HG03025 (cell line): ENCODE measurements around the gene OVAAL.
A peak's percentile ranks its signal among the peaks of the same experiment; 100 is the strongest.

Source experiments
- ATAC-seq: cut with Tn5 transposase; IDR thresholded peaks from one replicate; pipeline ENCODE4 v1.9.1; 2021; ENCODE audit warnings: mild to moderate bottlenecking, moderate library complexity; ENCODE audit not compliant: unreplicated experiment, low FRiP score

OVAAL gene

DNA sequence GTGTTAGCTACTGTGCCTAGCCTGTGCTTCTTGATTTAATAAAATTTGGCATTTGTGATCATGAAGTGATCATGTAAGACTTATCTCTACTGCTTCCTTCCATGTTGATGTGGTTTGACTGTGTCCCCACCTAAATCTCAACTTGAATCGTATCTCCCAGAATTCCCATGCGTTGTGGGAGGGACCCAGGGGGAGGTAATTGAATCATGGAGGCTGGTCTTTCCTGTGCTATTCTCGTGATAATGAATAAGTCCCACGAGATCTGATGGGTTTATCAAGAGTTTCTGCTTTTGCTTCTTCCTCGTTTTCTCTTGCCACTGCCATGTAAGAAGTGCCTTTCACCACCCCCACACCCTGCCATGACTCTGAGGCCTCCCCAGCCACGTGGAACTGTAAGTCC lies at the start of gene OVAAL:
Gene OVAAL (plus strand): TSS at position 301 of the 400 bp plus-strand sequence.
- ATAC-seq = no peak

DNA sequence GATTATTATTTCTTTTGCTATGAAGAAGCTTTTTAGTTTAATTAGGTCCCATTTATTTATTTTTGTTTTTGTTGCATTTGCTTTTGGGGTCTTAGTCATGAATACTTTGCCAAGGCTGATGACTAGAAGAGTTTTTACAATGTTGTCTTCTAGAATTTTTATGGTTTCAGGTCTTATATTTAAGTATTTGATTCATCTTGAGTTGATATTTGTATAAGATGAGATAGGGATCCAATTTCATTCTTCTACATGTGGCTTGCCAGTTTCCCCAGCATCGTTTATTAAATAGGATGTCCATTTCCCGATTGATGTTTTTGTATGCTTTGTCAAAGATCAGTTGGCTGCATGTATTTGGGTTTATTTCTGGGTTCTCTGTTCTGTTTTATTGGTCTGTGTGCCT lies 47.9 kb upstream of the OVAAL start:
- ATAC-seq = no peak

DNA sequence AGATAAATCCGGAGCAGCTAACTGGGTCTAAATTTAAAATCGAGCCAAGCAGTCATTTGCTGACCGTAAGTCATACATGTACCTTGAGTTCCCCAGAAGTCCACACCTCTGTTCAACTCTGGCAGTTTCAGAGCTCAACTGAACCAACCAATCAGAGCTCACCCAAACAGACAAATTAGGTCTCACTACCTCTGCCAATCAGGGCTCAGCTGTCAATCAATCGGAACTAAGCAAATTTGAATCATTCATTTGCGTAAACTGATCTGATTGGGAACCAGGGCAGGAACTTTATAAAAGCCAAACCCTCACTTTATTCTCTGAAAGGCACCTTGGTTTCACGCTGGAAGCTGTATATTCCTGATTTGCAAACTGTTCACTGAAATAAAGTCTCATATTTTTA lies 45.2 kb upstream of the OVAAL start:
- ATAC-seq = no peak

DNA sequence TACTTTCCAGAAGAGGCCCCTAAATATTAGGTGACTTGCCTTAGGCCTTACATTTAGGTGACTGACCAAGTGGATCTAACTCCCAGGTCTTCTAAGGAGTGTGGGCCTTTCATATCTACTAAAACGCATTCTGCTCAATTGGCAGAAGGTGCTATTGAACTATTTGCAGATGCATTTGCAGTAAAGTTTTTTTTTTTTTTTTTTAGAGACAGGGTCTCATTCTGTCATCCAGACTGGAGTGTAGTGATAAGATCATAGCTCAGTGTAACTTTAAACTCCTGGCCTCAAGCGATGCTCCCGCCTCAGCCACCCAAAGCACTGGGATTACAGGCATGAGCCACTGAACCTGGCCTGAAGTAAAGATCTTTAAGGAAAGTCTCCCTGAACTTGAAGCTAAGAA lies 43.4 kb upstream of the OVAAL start:
- no peak for ATAC-seq

DNA sequence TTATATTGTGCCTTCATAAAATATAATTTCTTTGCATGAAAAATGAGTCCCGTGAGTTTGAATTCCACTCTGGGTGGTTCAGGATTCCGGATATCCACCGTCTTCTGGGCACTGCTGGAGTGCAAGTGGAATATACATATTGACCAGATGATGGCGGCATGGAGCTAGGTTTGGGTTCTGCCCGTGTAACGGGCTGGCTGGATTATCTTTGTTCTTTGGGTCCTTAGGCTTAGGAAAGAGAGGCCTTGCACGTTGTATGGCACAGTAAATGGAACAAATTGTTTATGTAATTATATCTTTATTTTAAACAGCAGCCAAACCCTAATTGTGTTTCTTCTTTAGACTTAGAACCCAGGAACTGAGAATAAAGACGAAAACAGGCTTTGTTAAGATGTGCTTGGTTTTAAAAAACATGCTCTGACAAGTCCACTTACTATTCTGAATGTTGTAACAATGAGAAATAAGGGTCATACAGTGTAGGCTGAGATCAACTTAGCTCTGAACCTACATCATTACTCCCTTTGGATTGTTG lies 42.8 kb upstream of the OVAAL start:
- ATAC-seq = peak; percentile 72

DNA sequence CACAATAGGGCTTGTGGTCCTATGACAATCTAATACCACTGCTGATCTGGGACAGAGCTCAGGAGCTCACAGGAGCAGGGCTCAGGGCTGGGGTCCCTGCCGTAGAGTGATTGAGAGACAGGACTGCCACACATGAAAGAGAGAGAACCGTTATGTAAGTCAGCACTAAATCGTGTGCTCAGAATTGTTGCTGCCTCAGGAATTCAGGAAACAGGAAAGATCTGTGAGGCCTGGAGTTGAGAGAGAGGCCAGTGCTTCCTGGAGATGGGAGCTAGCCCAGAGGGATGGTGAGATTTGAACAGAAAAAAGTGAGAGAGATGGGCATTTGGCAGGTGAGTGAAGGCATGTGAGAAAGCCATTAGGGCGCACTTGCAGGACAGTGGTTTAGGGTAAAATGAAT lies 38.9 kb upstream of the OVAAL start:
- ATAC-seq = no peak

DNA sequence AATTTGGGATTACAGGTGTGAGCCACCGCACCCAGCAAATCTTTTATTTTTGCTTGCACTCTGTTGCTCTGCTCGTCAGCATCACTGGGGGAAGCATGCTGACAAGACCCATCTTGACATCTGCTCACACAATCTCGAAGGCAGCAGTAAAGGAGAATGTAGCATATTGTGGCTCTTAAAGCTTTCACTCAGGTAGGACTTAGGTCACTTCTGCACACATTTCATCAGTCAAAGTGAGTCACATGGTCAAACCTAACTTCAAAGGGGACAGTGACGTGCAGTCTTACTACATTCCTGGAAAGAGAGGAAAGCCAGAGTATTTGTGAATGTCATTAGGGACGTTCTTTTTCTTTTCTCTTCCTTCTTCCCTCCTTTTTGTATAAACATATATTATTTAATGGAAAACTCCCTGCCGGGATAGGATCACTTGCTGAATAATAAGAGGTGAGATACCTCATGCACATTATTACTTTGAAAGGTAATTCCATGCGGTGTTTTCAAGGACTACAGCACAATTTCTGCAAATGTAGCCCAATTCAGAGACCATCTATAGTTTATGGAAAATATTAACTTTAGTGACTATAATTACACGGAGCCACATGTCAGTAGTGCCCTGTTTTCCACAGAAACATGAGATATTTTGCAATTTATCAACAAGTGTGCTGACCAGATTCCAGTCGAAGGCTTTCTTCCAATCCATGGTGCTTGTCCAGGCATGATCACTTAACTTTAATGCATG lies 37.1 kb upstream of the OVAAL start:
- no peak for ATAC-seq

DNA sequence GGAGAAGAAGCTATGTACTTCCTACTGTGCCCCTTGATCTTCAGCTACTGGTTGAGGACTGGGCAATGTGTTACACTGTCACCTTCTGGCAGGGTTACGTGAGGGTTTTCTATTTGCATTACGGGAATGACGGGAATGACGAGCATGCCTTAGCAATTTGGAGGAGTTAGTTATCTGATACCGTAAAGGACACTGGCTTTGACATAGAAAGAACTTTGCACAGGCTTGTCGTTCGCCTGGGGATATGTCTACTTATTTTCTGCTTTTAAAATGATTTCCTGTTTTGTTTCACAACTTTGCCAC lies 36.6 kb upstream of the OVAAL start:
- no peak for ATAC-seq

GRCh38 chr1:180524160-180524914 lies 34.4 kb upstream of the OVAAL start:
- ATAC-seq = no peak

GRCh38 chr1:180524915-180525714 lies 33.6 kb upstream of the OVAAL start:
- no peak for ATAC-seq

DNA sequence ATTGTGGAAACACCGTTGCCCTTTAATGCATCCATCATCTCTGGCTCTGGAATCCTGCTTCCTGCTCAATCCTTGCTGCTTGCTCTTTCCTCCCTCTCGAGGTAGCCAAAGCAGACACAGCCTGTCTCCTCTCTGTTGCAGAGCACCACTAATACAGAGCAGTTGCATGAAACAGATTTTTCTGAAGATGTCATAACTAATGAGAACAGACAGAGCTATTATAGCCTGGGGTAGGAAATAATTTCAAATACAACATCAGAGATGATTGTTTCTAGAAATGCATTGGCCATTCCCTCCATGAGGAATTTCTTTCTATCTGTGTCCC lies 33.1 kb upstream of the OVAAL start:
- ATAC-seq = no peak

GRCh38 chr1:180527101-180527669 lies 31.6 kb upstream of the OVAAL start:
- ATAC-seq = no peak

DNA sequence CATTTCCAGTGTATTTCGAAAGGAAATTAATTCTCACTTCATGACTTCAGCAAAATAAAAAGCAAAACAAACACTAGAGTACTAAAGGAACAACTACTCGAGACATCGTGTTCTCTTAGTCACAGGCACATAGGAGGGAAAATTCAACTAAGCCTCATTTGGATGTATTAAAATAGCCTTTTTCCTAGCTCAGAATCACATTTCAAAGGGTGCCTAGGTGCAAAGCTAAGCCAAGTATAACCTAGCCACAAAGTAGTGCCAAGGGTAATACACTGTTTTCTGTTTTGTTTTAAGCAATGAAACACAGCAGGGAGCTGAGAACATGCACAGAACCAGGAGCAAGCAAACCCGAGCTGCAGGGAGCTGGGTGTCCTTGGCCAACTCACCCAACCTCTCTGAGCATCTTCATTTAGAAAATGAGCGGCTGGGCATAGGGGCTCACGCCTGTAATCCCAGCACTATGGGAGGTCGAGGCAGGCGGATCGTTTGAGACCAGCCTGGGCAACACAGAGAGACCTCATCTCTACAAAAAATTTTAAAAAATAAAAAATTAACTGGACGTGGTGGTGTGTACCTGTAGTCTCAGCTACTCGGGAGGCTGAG lies 29.8 kb upstream of the OVAAL start:
- ATAC-seq = no peak

DNA sequence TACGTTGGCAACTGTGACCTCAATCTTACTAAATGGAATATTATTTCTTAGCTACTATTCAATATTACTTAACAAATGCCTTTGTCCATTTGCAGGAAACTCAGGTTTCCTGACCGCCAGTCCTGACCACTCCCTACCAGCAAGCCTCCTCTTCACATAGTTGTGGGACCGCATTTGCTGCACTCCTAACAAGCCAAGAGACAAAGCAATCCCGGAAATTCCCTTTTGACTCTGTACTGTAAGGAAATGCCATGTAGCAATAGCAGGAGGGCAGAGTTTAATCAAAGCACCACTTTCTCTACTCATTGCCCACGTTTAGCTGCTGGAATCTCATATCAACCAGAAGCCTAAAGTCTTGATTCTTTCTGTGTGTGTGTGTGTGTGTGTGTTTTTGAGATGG lies 28.3 kb upstream of the OVAAL start:
- no peak for ATAC-seq

- ATAC-seq = no peak
Measured at GRCh38 chr1:180532854-180533253, 25.9 kb upstream of the OVAAL start.

DNA sequence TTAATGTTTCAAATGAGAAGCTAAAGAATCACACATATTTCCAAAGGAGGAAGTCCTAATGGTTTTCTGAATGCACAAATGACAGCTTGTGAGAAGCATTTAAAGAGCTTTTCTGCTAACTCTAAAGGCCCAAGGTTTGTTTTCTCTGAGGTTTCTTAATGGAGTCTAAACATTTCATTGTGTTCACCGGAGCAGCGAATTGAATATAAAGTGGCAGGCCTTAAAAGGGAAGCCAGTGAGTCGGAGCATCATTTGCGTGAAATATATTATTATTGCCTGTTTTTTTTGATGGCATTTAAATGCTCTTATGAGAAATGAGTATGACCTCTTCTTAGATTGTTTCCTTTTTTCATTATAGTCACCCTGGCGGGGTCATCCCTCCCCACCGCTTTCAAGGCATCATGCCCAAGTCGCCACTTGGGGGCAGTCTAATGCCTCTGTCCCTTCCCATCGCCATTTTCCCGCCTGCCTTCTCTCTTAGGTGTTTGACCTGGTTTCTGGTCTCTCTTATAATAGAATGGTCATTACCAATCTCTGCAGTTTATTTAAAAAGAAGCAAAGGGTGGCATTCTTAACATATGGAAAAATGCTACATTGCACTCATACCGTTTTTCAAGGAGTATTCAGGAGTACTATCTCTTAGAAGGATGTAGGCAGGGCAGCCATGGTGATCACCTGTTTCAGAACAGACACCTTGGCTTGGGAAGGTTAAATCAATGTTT lies 25.3 kb upstream of the OVAAL start:
- no peak for ATAC-seq

- no peak for ATAC-seq
Measured at GRCh38 chr1:180534214-180534613, 24.6 kb upstream of the OVAAL start.

- ATAC-seq = no peak
Measured at GRCh38 chr1:180535418-180535999, 23.3 kb upstream of the OVAAL start.

GRCh38 chr1:180536821-180537372 lies 21.9 kb upstream of the OVAAL start:
- no peak for ATAC-seq
